Esophagus mucosa (tissue), 1 donor: ENCODE measurements around the gene BLVRA. TPM values are rescaled to one million over a fixed set of nuclear protein-coding genes. Genes with fewer than 3 reads are reported as not detected.

Source experiments
- total RNA-seq: library from RNA; stranded (reverse); gene quantifications from one replicate; pipeline ENCODE4 v1.2.4, GENCODE V29; 2023
- donor health status: DM: yes; HTN: yes; CAD: no.

BLVRA gene
- total RNA-seq, 1 donor from 2014 or later, result 41.2 TPM

Other genes starting within 250 kb of the BLVRA start
- gene STK17A, start 175.6 kb upstream of the BLVRA start, total RNA-seq, result 14.4 TPM
- gene COA1, start 29.2 kb upstream of the BLVRA start, total RNA-seq, result 40.8 TPM
- 123 TPM for gene MRPS24, start 110.8 kb downstream of the BLVRA start, total RNA-seq
- 20.6 TPM for gene URGCP, start 147.9 kb downstream of the BLVRA start, total RNA-seq
- gene UBE2D4, start 167.8 kb downstream of the BLVRA start, total RNA-seq, result 9.2 TPM
- gene SPDYE1, start 239.2 kb downstream of the BLVRA start, total RNA-seq, result not detected